ENCODE data around the gene TCF12.
"Not testable (repeated sequence)": the region's sequence is repeated elsewhere in the genome, so short reads cannot be mapped to it uniquely, and the experiment has no call there.

Gene TCF12

GRCh38 chr15:56916825-56917477 is 1.5 kb upstream of the TCF12 start:
- no peak for DNase-seq

DNA sequence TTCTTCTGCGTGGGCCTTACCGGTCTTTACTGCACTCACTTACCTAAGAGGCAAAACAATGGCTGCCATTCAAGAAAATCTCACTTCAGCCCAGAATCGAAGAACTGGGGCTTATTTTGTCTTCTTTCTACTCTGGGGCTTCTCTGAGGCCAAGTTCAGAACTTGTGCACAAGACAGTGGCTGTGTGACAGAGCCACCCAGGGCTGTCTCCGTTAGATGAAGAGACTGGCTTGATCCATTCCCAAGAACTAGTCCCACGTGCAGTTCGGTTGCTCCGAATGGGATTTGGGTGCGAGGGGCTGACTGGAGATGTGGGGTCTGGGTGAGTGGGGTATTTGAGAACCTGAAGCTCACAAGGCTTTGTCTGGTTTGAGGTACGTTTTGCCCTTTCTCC is 795 bp upstream of the TCF12 start:
- no peak for DNase-seq

GRCh38 chr15:56919031-56919608 is 676 bp downstream of the TCF12 start:
- peak; percentile 50 for DNase-seq

DNA sequence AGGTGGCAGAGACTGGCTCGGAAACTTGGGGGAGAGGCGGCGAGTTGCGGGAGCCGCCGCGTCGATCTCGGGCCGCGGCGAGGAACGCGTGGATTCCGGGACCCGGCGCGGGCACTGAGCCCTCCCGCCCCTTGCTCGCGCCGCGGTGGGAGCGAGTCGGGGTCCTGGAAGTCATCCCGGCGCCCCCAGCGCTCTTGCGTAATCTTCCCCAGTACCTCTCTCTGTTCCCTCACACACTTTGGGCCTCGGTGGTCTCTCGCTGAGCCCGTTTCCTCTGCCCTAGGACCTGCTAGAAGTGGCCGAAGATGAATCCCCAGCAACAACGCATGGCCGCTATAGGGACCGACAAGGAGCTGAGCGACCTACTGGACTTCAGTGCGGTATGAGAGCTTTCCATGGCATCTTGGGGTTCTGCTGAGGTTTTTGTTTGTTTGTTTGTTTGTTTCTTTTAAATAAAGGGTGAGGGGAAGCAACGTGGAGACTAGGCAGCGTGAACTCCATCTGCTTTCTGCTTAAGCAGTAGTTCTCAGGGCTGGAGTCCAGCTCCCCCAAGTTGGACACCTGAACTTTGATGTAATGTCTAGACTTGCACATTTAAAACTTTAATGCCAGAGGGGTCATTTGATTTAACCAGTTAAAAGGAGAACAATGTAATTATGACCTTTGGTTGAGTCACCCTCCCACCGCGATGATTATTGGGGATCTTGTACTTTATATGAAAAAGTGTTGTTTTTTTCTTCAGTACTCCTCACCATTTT is 1.3 kb downstream of the TCF12 start:
- no peak for DNase-seq

DNA sequence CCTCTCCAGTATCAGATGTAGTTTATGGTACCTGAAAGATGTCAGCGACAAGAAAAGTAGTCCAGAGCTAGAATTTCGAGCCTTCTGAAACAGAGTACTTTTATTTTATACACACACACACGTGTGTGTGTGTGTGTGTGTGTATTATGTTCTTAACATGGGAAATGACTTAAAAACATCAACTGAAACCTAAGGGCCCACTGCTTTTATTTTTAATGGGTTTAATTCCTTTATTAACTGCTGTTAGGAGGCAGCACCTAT is 1.9 kb downstream of the TCF12 start:
- no peak for DNase-seq

GRCh38 chr15:56923174-56923591 is 4.7 kb downstream of the TCF12 start:
- DNase-seq = no peak

DNA sequence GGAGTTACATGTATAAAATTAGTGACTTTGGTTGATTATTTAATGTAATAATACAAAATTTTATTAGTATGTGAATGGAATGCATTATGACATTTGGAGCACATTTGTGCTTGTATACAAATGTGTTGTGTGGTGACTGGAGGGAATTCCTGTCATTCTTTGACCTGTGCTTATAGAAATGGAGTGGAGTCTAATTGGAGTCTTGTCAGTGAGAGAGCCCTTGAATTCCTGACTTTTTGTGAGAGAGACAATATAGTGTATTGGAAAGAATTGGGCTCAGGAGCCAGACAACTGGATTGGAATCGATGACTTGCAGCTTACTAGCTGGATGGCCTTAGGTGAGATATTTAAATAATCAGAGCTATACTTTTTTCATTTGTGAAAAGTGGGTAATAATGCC is 9.4 kb downstream of the TCF12 start:
- DNase-seq = no peak

- no peak for DNase-seq
These were observed 11.0 kb downstream of the TCF12 start for GRCh38 chr15:56929399-56929798.

GRCh38 chr15:56929933-56930332 is 11.5 kb downstream of the TCF12 start:
- DNase-seq = no peak

GRCh38 chr15:56930669-56931313 is 12.3 kb downstream of the TCF12 start:
- DNase-seq = no peak

GRCh38 chr15:56931639-56932508 is 13.4 kb downstream of the TCF12 start:
- no peak for DNase-seq

- not testable (repeated sequence) for DNase-seq
These were observed 14.0 kb downstream of the TCF12 start for GRCh38 chr15:56932509-56932868.

DNA sequence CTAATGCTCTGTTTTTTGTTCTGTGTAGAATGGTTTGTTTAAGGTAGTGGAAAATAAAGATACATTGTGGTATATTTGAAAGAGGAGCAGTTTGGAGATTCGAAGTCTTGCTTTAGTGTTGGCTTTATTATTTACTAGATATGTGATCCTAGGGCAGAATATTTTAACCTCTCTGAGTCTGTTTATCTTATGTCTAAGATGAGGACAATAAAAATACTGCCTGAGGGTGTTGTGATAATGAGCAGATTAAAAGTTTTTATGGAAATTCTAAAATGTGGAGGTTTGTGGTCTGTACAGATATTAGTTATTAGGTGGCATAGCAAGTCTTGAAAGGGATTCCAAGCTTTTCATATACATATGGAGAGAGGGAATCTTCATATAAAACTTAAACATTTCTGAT is 15.0 kb downstream of the TCF12 start:
- no peak for DNase-seq

GRCh38 chr15:56933811-56934210 is 15.4 kb downstream of the TCF12 start:
- no peak for DNase-seq

- DNase-seq = no peak
These were observed 15.8 kb downstream of the TCF12 start for GRCh38 chr15:56934269-56934668.

GRCh38 chr15:56936929-56937328 is 18.5 kb downstream of the TCF12 start:
- DNase-seq = no peak

DNA sequence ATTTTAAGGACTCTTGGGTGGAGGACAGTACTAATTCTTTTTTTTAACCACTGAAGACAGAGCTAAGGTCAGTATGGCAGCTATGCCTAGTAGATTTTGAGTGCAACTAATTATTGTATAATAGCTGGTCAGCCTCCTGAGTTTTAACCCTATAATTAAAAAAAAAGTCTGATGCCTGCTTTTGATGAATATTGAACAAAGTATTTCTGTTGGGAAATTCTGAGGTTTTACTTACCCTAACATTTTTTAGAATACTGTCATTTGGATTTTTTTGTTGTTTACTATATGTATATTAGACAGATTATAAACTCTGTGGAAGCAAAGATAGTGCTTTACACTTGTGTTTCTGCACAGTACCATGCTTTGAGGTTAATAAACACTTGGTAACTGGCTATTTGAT is 20.8 kb downstream of the TCF12 start:
- DNase-seq = no peak

DNA sequence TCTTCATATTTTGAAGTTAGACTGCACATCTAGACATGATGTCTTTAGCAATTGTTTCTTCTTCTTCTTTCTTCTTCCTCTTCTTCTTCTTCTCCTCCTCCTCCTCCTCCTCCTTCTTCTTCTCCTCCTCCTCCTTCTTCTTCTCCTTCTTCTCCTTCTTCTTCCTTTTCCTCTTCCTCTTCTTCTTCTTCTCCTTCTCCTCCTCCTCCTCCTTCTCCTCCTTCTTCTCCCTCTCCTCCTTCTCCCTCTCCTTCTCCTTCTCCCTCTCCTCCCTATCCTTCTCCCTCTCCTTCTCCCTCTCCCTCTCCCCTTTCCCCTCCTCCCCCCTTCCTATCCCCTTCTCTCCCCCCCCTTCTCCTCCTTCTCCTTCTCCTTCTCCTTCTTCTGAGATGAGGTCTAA is 21.9 kb downstream of the TCF12 start:
- no peak for DNase-seq

DNA sequence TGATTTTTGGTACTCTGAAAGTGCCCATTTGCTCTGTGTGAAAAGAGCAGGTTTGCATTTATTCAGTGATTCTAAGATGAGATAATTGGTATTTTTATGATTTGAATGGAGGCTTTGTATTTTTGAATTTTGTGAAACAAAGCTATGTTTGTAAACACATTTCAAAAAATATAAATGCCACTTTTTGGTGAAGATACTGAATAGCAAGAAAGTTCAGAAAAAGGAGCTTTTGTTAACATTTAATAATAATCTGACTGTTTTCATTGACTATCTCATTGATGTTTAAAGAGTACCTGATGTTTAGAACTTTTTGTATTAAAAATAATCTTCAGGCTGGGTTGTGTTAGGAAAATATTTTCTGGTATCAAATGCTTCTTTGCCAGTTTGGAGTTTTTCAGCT is 23.7 kb downstream of the TCF12 start:
- no peak for DNase-seq

DNA sequence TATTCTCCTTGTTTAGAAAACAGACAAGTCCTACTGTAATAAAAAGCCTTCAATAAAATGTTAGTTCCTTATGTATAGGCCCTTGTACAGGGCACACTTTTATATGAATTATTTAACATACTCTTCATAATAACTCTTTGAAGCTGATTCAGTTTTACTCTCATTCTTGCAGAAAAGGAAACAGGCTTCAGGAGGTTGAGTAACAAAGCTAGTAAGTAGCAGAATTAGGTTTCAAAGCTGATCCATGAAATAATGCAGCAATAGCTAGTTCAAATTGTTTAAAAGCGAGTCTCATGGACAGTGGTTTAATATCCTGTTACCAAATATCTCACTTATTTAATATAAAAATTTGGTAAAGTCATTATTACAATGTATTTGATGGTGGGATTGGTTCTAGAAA is 25.0 kb downstream of the TCF12 start:
- DNase-seq = no peak

- no peak for DNase-seq
These were observed 26.0 kb downstream of the TCF12 start for GRCh38 chr15:56944485-56944884.

GRCh38 chr15:56946150-56946549 is 27.7 kb downstream of the TCF12 start:
- DNase-seq = no peak

All from stimulated activated naive CD4-positive, alpha-beta T cell treated with Interleukin-2 at 50 U/mL for 16 hours (primary cell).